Measurements from ENCODE around the gene IGFBP7.

Gene IGFBP7

DNA sequence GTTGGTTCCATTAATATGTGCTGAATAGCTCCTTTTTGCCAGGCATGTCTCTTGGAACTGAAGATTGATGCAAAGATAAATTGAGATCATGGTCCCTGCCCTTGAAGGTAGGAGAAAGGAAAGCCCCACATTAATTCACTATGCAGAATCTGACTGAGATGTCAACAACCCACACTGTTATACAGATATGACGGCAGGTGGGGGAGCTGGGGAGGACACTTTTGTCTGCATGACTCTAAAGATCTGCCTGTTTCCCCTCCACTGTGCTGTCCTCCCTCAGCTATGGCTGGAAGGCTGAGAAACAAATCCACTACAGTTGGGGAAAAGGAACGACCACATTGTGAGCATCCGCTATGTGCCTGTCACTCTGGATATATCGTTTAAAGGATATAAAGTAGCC lies 36.3 kb upstream of the IGFBP7 start:
- no peak overlapping the region for H3K27ac ChIP-seq
- TF ChIP-seq, protein P1, sequence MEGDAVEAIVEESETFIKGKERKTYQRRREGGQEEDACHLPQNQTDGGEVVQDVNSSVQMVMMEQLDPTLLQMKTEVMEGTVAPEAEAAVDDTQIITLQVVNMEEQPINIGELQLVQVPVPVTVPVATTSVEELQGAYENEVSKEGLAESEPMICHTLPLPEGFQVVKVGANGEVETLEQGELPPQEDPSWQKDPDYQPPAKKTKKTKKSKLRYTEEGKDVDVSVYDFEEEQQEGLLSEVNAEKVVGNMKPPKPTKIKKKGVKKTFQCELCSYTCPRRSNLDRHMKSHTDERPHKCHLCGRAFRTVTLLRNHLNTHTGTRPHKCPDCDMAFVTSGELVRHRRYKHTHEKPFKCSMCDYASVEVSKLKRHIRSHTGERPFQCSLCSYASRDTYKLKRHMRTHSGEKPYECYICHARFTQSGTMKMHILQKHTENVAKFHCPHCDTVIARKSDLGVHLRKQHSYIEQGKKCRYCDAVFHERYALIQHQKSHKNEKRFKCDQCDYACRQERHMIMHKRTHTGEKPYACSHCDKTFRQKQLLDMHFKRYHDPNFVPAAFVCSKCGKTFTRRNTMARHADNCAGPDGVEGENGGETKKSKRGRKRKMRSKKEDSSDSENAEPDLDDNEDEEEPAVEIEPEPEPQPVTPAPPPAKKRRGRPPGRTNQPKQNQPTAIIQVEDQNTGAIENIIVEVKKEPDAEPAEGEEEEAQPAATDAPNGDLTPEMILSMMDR (conservative IDR thresholded peaks at IDR 0.05) = no peak

- TF ChIP-seq, protein P1 (conservative IDR thresholded peaks at IDR 0.05) = no peak
- no peak overlapping the region for H3K27ac ChIP-seq
Observed at GRCh38 chr4:57144466-57144865, 34.3 kb upstream of the IGFBP7 start.

- H3K27ac ChIP-seq = no peak overlapping the region
- TF ChIP-seq, protein P1 (conservative IDR thresholded peaks at IDR 0.05) = no peak
Observed at GRCh38 chr4:57139783-57140182, 29.6 kb upstream of the IGFBP7 start.

DNA sequence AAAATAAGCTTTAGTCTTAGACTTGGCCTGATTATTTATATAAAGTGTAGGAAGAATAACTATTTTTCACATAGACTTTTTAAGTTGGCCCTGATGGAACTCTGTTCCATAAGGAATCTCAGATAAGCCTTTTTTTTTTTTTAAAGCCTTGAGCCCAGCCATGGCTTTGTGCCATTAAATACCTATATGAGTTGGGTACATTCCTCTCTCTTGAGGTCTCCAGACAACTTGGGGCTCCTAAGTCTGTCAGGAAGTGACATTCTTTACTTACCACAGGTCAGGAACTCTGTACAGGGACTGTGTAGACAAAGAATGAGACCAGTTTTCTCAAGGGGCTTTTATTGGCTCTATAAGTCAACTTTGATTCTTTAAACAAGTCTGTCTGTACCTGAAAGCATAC lies 27.1 kb upstream of the IGFBP7 start:
- TF ChIP-seq, protein P1 (conservative IDR thresholded peaks at IDR 0.05) = no peak
- no peak overlapping the region for H3K27ac ChIP-seq

DNA sequence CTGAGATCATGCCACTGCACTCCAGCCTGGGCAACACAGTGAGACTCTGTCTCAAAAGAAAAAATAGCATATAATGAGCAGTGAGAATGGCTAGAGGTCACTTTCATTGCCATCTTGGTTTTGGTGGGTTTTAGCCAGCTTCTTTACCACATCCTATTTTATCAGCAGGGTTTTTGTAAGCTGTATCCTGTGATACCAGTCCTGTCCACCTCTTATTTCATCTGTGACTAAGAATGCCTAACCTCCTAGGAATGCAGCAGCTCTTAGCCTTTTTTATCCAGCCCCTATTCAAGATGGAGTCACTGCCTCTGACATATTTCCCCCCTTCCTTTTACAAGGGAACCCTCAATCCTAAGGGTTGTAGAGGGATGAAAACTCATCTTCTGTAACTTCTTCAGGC lies 26.1 kb upstream of the IGFBP7 start:
- TF ChIP-seq, protein P1 (conservative IDR thresholded peaks at IDR 0.05) = no peak
- no peak overlapping the region for H3K27ac ChIP-seq

GRCh38 chr4:57132743-57133137 lies 22.6 kb upstream of the IGFBP7 start:
- TF ChIP-seq, protein P1 (conservative IDR thresholded peaks at IDR 0.05) = no peak
- peak overlapping the region; percentile 84 for H3K27ac ChIP-seq

GRCh38 chr4:57131849-57132742 lies 21.9 kb upstream of the IGFBP7 start:
- TF ChIP-seq, protein P1 (conservative IDR thresholded peaks at IDR 0.05) = no peak
- H3K27ac ChIP-seq = peak overlapping the region; percentile 84
